Hepatic stellate cell (primary cell): ENCODE results near the gene GARIN5A.
"Not testable (repeated sequence)": the region's sequence is repeated elsewhere in the genome, so short reads cannot be mapped to it uniquely, and the experiment has no call there.

Experiments
- DNase-seq: peaks from one replicate; pipeline ENCODE4 v3.0.0; 2011; ENCODE audit warnings: low spot score

GARIN5A gene

GRCh38 chr19:50465000-50465399, 11.6 kb downstream of the GARIN5A start:
- DNase-seq = no peak

DNA sequence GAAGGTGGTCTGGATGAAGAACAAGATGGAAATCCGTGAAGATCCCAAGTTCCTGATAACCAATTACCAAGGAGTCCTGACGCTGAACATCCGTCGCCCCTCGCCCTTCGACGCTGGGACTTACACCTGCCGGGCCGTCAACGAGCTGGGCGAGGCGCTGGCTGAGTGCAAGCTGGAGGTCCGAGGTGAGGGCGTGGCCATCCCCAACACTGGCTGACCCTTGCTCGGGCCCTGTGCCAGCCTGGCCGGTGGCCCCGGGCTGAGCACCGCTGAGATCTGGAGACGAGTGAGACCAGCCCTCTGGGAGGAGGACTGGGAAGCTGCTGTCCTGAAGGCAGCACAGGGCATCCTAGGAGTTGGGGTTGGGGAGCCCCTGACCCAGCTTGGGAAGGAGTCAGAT, 12.3 kb downstream of the GARIN5A start:
- DNase-seq = no peak

DNA sequence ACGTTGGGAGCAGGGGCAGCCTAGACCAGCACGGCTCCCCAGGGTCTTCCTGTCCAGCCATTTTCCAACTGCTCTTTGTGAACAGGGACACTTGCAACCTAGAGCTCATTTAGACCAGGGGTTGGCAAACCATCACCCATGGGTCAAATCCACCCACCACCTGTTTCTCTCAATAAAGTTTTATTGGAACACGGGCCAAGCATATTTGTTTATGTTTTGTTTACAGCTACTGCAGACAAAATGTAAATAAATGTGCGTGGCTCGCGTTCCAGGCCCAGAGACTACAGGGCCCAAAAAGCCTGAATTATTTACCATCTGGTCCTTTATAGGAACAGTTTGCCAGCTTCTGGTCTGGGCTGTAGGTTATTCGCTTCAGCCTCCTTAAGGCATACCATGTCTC, 13.7 kb downstream of the GARIN5A start:
- no peak for DNase-seq

GRCh38 chr19:50461066-50461875, 15.4 kb downstream of the GARIN5A start:
- peak; percentile 91 for DNase-seq

DNA sequence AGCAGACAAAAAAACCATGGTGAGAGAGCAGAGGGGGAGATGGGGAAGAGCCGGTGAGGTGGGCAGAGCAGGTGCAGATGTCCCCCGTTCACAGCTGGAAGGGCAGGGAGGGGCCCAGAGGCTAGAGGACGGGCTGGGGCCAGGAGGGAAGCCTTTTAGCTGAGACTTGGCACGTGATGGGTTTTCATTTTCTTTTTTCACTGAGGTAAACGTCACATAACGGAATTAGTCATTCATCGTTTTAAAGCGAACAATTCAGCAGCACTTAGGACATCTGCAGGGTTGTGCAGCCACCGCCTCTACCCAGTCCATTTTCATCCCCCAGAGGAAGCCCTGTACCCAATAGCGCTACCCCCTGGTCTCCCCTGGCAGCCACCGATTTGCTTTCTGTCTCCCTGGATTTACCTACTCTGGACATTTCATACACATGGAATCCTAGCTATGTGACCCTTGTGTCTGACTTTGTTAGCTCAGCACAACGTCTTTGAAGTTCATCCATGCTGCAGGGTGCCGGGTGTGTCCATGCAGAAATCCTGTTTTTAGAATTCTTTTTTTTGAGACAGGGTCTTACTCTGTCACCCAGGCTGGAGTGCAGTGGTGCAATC, 16.4 kb downstream of the GARIN5A start:
- peak; percentile 73 for DNase-seq

- DNase-seq = no peak
Measured at GRCh38 chr19:50459638-50460037, 17.0 kb downstream of the GARIN5A start.

- DNase-seq = no peak
Measured at GRCh38 chr19:50459067-50459456, 17.6 kb downstream of the GARIN5A start.

DNA sequence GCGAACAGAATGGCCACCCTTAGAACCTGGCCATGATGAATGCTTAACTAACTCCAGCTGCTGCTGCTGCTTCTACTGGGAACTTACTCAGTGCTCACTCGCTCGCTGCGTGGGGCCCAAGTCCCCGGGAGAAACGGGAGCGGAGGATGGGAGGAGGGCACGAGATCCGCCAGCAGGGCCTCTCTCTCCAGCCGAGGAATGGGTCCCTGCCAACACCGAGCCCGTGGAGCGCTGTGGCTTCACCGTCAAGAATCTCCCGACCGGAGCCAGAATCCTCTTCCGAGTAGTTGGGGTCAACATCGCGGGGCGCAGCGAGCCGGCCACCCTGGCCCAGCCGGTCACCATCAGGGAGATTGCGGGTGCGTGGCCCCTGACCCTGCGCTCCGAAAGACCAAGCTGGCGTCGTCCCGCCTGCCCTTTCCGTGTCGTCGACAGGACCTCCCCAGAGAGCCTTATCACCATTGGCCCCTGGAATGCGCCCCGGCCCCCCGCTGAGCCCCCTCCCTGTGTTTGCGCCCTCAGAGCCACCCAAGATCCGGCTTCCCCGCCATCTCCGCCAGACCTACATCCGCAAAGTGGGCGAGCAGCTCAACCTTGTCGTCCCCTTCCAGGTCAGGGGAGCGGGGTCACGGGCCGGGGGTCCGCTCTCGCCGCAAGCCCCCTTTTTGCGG, 18.1 kb downstream of the GARIN5A start:
- peak; percentile 49 for DNase-seq

- DNase-seq = no peak
Measured at GRCh38 chr19:50457300-50457699, 19.3 kb downstream of the GARIN5A start.

DNA sequence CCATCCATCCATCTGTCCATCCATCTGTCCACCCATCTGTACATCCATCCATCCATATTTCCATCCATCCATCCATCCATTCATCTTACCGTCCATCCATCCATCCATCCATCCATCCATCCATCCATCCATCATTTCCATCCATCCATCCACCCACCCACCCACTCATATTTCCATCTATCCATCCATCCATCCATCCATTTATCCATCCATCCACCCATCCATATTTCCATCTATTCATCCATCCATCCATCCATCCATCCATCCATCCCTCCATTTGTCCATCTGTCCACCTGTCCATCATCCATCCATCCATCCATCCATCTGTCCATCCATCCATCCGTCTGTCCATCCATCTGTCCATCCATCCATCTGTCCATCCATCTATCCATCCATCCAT, 20.7 kb downstream of the GARIN5A start:
- DNase-seq = no peak

GRCh38 chr19:50453243-50453642, 23.4 kb downstream of the GARIN5A start:
- no peak for DNase-seq

DNA sequence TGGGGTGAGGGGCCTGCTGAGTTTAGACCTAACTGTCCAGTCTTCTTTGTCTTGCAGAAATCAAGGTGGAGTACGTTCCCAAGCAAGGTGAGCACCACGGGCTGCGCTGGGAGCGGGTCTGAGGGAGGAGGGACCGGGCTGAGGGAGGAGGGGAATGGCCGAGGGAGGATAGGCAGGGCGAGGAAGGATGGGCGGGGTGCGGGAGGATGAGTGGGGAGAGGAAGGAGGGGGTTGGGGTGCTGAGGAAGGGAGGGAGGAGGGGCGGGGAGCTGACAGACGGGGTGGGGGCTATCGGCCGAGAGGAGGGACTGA, 25.5 kb downstream of the GARIN5A start:
- DNase-seq = no peak

DNA sequence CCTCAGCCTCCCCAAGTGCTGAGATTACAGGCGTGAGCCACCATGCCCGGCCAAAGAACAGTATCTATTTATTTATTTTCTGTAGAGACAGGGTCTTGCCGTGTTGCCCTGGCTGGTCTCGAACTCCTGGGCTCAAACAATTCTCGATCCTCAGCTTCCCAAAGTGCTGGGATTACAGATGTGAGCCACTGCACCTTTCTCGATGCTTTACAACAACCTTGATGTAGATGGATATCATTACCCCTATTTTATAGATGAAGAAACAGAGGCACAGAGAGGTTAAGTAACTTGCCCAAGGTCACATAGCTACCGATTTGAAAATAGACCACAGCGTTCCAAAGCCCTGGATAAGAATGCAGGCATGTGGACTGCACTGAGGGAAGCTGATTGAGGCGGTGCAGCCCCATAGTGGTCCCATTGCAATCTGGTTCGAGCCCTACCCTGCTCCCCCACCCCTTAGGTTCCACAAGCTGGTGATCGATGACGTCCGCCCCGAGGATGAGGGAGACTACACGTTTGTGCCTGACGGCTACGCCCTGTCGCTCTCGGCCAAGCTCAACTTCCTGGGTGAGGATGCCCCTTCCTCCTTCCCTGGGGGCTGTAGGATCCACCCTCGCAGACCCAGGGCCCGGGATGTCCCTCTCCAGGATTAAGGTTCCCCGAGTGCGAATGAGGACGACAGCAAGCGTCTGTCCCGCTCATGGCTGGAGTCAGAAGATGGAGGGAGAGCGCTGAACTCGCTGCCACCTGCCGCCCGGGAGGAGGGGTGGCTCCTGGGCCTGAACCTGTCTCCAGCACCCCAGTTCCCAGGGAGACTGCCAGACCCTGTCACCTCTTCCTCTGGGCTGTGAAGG, 26.1 kb downstream of the GARIN5A start:
- no peak for DNase-seq

- DNase-seq = no peak
Measured at GRCh38 chr19:50449236-50449899, 27.3 kb downstream of the GARIN5A start.

GRCh38 chr19:50447750-50448149, 28.9 kb downstream of the GARIN5A start:
- no peak for DNase-seq

- no peak for DNase-seq
Measured at GRCh38 chr19:50447053-50447452, 29.6 kb downstream of the GARIN5A start.

- DNase-seq = no peak
Measured at GRCh38 chr19:50444059-50444458, 32.6 kb downstream of the GARIN5A start.

DNA sequence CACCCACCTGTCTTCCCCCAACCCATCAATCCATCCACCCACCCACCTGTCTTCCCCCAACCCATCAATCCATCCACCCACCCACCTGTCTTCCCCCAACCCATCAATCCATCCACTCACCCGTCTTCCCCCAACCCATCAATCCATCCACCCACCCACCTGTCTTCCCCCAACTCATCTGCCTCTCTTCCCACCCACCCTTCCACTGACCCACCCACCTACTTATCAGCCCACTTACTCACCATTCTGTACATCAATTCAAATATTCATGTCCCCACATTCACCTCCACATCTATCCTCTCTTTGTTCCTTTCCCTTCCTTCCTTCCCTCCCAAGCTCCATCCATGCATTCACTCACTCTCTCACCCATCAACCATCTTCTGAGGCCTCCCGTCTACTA, 37.5 kb downstream of the GARIN5A start:
- DNase-seq = not testable (repeated sequence)

- DNase-seq = no peak
Measured at GRCh38 chr19:50437862-50438449, 38.7 kb downstream of the GARIN5A start.

- no peak for DNase-seq
Measured at GRCh38 chr19:50435627-50436026, 41.0 kb downstream of the GARIN5A start.

DNA sequence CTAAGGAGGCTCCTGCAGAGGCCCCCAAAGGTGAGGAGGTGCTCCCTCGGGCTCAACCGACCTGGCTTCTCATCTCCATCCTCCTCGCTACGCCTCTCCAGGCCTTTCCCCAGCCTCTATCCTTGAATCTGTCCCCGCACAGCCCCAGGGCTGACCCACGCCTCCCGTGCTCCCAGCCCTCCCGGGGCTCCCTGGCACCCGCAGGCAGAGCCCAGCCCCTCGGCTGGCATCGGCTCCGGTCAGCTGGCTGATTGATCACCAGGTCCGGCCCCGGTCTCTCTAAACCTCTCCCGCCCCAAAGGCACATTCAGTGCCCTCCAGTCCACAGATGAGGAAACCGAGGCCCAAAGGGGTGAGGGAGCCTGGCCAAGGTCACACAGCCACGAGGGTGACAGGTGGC, 41.4 kb downstream of the GARIN5A start:
- no peak for DNase-seq

GRCh38 chr19:50434525-50434924, 42.1 kb downstream of the GARIN5A start:
- no peak for DNase-seq
